UCSD-AML1 (cell line): ENCODE data around the gene YOD1.
A peak's percentile ranks its signal among the peaks of the same experiment; 100 is the strongest.
"Not testable (repeated sequence)": the region's sequence is repeated elsewhere in the genome, so short reads cannot be mapped to it uniquely, and the experiment has no call there.

Source experiments
- DNase-seq: peaks from one replicate; lab custom pipeline; 2025; ENCODE audit not compliant: unreplicated experiment; lab: John Stamatoyannopoulos, UW

YOD1 gene

DNA sequence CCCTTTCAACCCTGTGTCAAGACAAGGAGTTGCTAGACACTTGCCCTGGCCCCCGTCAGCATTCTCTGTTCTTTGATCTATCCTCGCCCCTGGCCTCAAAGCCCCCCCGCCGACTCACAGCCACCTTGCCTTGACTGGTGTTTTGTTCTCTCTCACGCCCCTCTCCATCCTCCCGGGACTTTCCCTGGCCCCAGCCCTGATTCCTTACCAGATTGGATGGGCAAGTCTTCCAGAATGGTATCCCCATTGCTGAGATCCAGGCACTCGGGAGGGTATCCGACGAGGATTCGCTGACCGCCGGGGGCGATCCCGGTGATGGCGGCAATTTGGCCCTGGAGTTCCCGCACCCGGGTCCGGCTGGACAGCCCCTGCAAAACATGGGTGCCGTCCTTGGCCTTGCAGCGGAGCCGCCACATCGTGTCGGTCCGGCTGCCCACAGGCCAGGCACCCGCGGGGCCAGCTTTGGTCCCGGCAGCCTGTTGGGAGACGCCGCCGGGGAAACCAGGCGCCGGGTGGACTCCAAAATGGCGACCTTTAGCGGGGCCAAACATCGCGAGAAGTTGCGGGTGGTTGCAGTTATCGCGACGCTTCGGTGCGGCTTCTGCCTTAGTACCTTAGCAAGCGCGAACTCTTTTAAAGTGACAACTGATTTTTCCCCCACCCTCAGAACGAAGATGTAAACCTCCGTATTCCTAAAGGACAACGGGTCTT is 373 bp downstream of the YOD1 start:
- DNase-seq, result peak; percentile 64

DNA sequence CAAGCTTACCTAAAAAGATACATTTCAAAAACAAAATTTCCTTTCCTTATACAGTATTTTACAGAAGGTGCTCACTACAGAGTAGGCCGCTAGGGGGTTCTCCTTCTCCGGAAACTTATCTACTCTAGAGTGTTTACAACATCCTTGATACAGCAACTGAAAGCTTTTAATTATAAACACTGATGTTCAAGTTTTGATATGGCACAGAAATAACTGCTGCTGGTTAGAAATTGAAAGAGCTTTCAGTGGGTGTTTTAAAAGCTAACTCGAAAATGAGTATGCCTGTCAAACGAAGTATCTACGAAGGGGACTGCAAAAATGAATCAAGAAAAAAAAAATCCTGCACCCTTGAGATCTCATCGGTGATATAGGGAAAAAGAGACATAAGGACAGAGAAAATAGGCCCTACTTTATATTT is 1.0 kb downstream of the YOD1 start:
- DNase-seq, result no peak

DNA sequence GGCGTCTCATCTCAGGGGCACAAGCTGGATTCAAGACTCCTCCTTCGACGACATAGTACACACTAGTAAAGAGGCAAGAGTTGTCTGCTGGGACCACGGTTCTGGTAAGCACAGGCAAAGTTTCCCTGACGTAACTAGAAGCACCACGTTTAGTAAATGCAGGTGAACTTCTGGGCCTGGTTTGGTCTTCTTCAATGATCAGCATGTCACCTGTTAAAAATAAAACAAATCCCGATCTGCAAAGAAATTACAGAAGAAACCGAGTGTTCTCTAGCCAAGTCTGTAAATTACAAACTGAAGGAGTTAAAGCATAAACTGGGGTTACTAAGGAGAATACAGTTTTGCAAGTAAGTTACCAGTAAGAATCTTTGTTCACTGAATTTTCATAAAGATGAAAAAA is 1.5 kb downstream of the YOD1 start:
- no peak for DNase-seq

DNA sequence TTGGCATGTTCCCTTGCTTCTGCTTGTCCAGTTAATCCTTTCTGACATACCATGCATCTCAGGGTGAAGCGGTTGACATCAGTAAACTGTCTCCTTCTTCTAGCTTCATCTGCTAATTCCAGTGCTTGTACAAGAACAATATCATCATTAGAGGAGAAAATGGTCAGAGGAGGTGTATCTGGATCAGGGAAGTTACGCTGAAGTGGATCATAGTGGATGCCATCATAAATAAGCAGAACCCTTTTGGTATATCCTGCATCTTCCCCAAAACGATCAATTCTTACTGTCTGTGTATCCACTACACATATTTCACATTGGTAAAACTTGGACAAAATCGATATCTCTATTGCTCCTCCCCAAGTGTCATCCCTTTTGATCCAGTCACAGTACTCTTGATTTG is 2.0 kb downstream of the YOD1 start:
- DNase-seq, result no peak

DNA sequence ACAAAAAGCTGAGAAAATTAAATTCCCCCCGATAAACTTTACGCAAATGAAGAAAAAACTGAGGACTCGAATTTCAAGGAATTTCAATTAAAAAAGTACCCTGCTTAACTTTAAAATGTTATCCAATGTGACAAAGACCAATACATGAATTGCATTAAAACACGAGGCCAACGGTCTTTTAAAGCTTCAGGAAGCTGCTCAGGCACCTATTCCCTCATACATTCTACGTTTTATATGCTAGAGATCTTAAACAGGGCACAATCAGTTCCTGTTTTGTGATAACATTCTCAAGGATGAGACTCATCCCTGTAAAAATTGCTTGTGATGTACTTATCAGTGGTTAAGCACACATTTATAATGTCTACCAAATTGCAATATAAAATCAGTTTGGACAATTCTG is 3.0 kb downstream of the YOD1 start:
- DNase-seq, result no peak

DNA sequence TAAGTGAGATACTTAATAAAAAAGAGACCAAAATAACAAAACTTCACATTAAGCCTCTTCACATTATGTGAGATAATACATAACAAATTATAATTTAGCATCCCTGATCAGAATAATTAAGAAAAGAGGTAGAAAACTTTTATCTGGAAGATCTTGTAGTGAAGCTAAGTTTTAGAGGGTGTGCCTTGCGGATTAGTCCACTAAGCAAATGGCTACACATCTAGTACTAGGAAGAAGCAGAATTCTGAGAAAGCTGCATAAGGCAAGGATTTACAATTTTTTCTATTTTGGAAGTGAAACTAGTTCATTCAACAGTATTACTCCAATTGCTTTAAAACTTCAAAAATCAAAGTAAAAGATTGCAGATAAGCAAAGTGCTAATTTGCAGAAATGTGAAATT is 3.5 kb downstream of the YOD1 start:
- DNase-seq, result no peak

DNA sequence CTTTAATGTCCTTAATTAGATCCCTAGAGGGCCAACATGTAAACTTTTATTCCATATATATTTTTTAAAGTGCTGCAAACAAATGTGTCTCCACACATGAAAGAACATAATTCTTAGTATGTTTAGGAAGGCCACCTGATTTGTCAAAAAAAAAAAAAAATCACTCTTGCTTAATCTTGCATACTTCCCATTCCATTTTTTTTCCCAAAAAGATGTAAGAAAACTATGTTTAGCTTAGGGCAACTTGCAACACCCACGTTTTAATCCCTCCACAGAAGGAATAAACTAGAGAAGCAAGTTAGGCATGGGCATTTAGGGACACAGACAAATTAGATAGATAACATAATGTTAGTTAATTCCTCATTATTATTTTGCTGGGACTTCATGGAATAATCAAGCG is 5.6 kb downstream of the YOD1 start:
- DNase-seq, result no peak

DNA sequence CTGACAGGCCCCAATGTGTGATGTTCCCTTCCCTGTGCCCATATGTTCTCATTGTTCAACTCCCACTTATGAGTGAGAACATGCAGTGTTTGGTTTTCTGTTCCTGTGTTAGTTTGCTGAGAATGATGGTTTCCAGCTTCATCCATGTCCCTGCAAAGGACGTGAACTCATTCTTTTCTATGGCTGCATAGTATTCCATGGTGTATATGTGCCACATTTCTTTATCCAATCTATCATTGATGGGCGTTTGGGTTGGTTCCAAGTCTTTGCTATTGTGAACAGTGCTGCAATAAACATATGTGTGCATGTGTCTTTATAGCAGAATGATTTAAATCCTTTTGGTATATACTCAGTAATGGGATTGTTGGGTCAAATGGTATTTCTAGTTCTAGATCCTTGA is 9.6 kb downstream of the YOD1 start:
- not testable (repeated sequence) for DNase-seq

DNA sequence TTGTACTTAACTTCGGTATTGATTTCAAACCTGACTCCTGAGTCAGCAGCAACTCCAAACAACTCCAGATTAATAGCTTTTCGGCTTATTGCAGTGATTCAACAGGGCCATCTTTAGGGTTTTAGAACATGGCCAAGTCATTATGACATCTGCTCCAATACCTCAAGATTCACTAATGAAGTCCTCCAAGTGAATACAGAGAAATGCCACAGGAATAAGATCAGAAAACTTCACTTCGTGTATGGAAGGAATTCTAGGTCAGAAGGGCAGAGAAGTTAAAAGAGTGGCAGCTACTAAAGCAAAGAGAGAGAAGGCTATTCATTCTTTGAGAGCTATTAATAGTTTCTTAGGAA is 10.9 kb downstream of the YOD1 start:
- DNase-seq, result no peak

DNA sequence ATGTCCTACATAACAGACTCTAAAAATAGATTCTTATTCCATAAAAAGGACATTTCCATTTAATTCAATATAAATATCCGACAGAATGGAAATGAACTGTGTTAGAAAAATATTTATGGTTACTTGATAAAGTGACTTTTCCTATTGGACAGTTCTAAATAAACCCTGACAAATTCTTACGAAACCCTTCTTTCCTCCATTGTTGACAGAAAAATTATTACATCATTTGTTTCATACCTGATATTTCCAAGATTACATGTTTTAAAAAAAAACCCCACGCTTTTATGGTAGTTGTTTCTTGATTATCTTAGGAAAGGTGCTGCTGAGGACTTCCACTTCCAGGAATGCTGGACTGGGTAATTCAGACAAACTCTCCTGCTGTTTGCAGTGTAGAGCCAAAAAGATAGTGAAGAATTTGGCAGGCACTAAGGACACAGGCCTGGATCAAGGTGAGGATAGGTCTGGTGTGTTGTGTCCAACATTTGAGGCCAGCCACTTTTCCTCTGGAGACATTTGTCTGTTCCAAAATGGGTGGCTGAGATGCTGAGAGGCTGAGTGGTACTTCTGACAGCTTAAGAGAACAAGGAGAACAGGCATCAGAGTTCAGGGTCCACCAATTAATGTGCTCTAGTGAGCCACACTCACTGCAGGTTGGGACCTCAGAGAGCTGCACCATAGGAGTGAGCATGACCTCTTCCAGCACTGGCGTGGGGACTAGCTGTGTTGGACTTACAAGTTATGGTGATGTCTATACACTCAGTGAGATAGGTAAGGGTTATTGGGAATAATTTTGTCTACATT is 11.4 kb downstream of the YOD1 start:
- DNase-seq, result no peak

DNA sequence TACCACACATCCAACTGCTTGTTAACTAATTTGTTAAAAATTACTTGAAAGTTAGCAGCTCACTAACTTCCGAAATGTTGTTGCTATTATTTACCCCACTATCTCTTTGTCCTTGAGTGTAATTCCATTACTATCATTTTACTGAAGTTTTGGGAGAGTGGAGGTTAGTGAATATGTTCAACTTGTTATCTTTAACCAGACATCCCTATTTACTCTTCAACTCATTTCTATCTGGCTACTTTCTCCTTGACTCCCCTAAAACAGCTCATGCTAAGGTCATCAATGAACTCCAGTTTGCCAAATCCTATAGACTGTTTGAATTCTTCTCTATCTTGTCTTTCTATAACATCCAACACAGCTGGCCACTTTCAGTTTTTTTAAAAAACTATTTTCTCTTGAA is 14.1 kb downstream of the YOD1 start:
- no peak for DNase-seq

DNA sequence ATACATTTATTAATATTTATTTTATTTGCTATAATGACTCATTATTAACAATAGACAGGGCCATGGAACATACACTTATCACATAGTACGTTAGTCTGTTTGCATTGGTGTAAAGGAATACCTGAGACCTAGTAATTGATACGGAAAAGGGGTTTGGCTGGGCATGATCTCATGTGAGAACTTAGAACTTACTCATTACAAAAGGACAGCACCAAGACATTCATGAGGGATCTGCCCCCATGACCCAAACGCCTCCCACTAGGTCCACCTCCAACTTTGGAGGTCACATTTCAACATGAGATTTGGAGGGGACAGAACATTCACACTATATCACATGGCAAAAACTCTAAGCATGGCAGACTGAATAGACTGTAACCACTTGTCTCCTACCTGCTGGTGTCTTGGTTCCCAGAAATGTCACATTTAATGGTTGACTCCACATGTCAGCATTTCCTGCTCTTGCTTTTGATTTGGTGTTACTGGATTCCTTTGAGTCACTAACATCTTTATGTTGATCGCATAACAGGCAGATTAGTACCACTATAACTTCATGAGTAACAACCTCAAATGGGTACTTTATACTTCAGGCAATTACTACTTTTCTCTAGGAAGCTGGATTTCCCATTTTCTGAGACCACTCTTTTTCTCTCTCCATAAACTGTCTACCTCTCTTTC is 15.0 kb downstream of the YOD1 start:
- no peak for DNase-seq

DNA sequence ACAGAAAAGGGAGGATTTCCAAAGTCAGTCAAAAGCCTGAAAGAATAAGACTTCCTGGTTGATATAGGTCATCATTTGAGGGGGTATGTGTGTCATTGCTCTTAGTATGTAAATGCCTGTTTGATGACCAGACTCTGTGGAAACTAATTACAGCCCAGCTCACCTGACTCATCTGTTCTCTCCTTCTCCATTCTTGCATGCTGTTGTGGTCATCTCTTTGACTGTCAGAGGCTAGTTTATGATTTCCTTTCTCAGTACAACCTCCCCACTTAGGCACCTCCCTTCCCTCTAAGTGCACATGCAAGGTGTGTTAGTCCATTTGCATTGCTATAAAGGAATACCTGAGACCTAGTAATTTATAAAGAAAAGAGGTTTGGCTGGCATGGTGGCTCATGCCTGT is 16.0 kb downstream of the YOD1 start:
- no peak for DNase-seq

DNA sequence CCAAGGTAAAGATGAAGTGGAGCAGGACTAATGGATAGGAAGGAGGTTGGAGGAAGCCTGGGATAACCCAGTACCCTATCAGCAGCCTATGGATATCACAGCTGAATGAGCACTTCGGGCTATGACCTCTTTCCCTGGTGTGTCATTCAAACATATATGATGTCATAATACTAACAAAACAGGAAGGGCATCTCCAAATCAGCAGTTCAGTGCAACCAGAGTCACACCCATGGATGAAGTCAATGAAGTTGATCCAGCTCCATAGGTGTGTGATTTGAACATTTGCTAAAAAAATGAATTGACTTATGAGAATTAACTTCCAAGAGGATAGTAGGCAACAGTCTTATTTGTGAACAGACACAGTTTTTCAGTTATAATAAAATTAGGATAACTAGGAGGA is 16.8 kb downstream of the YOD1 start:
- no peak for DNase-seq

DNA sequence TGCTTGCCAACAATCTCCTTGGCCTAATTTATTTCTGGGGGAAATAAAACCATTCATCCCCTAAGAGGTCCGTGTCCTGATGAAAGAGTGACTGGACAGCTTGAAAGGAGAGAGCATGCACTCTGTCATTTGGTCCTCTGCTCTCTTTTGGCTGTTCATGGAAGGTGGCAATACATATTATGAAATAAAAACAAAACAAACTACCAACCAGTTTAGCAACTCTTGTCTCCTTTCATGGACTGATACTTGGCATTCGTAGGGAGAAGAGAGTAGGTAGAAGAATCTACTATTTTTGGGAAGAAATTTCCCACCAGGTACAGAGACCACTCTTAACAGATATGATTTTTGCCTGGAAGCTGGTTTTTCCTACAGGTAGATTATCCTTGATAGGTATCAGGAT is 17.7 kb downstream of the YOD1 start:
- DNase-seq, result no peak

DNA sequence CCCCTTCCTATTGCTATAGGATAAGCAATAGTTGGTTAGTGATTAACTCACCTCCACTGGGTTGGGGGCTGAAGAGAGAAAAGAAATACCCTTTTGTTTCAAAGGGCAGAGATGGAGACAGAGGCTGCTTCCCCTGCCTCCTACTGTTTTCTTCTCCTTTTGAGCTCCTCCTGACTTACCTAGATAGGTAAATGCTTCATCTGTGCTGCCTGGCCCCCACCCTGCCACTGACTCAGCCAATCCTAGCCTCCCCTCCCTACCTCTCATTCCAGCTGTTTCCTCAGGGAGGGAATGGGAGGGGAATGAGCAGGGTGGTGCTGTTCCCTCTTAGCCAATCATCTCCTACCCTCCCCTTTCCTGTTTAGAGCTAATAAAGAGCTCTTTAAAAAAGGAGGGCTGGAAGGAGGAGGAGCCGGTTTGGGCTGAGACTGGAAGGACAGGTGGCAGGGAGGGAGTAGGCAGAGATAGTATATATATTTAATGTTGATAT is 18.4 kb downstream of the YOD1 start, which contains the start of gene C1orf116:
C1orf116 (minus strand) TSS at position 229 of the 490 bp plus-strand sequence. CDS start 5,158 bp downstream, outside the sequence.
- peak; percentile 46 for DNase-seq

DNA sequence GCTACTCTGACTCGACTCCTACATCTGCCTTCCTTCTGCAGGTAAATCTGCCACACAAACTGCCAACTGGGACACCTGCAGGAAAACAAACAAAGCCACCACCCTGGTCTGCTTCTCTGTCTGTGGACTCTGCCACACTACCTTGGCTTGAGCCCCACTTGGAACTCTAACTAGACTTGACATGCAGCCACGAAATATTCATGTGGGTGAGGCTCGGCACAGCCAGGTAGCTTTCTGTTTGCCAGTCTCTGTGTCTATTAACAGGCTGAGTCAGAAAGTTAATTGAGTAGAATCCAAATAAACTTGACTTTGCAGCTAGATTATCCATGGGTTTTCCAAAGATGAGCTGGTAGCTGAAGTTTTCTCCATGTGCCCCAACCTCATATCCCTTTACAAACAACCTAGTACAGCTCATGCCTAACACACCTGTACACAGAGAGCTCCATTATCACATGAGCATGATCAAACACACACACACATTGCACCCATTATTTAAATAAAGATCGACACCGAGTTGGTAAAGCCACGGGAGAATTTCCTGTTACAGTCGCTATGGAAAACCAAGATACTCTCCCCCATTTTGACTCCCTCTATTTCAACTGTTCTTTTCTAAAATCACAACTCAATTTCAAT is 19.3 kb downstream of the YOD1 start:
- no peak for DNase-seq

DNA sequence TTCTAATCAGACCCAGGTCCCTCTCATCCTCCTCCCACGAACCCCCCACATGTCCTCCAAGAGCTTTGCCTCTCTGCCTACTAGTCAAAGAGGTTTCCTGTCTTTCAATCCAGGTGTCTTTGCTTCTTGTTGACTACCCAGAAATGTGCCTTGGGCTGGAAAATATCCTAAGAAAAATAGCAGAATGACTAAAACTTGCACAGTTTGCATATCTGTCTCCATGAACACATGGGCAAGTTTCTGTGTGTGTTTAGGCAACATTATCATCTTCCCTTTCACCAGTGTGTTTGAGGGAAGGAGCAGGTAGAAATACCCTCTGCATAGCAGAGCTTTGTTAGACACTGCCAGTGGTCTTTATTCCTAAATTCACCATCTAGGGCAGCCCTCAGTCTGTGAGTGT is 20.0 kb downstream of the YOD1 start:
- DNase-seq, result no peak

DNA sequence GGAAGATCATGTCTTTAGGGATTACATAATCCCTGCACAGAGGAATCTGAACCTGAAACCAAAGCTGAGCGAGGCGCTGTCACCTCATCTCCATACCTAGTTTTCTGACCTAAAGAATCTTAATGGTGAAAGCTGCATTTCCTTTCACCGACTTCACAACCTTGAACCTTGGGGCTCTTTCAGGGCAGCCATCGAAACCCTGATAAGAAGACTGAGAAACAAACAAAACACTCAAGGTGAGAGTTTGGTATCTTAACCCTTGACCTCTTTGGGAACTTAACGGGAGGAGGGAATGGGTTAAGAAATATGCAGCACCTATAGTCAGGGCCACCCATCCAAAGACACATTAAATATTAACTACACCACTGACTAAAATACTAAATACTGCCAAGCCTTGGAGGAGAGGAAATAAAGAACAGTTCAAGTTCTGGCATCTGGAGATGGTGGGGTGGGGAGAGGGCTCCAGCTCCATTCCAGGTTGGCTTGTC is 20.4 kb downstream of the YOD1 start:
- no peak for DNase-seq

DNA sequence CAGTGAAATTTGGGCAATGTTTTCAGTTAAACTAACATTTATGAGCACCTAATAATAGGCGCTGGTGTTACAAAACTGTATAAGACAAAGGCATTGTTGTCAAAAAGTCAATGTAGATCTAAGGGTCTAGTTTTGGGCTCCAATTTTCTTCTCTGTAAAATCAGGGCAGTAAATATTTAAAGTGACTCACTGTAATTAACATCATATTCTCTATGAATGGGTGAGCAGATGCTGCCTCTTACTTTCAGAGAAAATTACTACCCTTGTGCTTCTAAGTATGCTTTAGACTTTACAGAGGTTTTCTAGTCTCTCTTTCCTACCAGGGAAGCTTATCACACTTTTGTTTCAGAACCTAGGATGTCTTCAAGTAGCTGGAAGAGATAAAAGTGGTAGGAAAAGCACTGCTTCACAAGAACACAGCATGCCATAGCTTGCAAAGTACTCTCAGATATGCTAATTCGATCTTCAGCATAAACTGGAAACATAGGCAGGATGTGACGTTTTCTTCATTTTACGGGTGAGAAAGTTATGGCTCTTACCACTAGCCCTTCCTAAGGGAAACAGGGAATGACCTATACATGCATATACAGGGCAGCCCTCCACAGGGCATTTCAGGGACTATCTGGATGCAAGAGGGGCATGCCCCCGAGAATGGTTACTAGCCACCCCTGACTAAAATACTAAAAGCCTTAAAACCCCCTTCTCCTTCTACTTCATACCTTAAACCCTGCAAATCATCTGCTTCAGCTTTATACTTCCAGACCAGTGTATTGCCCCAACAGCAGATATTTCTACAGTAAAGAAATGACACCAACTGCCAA is 21.1 kb downstream of the YOD1 start:
- no peak for DNase-seq
